G401.6 (cell line): ENCODE data around the gene TSBP1.
"Not testable (repeated sequence)": the region's sequence is repeated elsewhere in the genome, so short reads cannot be mapped to it uniquely, and the experiment has no call there.

Source experiments
- FAIRE-seq: peaks from 2 replicates; lab custom pipeline; 2012; peaks lifted over from hg19 to GRCh38; lab: Jason Lieb, UNC

The TSBP1 gene

DNA sequence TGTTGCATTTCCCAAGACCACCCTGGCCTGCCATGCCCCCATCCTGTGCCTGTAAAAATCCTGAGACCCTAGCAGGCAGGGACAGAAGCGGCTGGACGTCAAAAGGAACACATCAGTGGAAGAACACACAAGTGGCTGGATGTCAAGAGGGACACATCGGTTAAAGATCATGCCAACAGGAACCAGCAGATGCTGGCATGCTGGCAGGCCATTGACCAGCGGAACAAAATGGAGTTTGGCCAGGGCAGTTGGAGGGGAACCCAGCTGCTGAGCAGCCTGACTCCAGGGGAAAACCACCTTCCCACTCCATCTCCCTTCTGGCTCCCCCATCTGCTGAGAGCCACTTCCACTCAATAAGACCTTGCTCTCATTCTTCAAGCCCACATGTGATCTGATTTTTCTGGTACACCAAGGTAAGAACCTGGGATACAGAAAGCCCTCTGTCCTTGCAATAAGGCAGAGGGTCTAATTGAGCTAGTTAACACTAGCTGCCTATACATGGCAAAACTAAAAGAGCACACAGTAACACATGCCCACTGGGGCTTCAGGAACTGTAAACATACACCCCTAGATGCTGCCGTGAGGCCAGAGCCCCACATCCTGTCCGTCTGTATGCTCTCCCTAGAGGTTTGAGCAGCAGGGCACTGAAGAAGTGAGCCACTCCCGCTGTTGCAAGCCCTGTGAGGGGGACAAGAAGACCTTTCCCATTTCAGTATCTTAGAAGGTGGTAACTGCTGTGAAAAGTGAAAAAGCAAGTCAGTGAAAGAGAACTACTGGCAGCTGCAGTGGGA is 4.2 kb upstream of the TSBP1 start:
- no peak for FAIRE-seq

- FAIRE-seq: no peak
Measured at GRCh38 chr6:32371229-32371628, 474 bp downstream of the TSBP1 start.

- FAIRE-seq: no peak
Measured at GRCh38 chr6:32370505-32370904, 1.2 kb downstream of the TSBP1 start.

GRCh38 chr6:32369660-32370059 is 2.0 kb downstream of the TSBP1 start:
- FAIRE-seq: no peak

DNA sequence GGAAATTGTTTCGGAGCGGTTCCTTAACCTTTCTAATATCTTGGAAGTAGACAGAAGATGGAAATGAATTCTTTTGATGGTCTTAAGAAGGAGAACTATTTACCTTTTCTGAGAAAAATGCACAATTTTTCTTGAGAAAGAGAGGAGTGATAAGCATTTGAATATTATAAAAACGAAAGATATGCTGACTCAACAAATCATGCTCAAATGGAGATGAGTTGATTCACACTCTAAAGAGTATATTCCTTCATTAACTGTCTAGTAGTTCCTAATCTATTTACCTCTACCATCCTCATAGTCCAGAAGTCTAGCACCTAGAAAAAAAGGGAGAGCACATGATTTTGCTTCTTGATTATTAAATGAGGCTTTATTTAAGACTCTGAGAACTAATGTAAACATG is 4.1 kb downstream of the TSBP1 start:
- no peak for FAIRE-seq

GRCh38 chr6:32359225-32359624 is 12.5 kb downstream of the TSBP1 start:
- not testable (repeated sequence) for FAIRE-seq

- not testable (repeated sequence) for FAIRE-seq
Measured at GRCh38 chr6:32358548-32358947, 13.2 kb downstream of the TSBP1 start.

GRCh38 chr6:32355018-32355417 is 16.7 kb downstream of the TSBP1 start:
- FAIRE-seq: no peak

- no peak for FAIRE-seq
Measured at GRCh38 chr6:32353348-32353747, 18.4 kb downstream of the TSBP1 start.

DNA sequence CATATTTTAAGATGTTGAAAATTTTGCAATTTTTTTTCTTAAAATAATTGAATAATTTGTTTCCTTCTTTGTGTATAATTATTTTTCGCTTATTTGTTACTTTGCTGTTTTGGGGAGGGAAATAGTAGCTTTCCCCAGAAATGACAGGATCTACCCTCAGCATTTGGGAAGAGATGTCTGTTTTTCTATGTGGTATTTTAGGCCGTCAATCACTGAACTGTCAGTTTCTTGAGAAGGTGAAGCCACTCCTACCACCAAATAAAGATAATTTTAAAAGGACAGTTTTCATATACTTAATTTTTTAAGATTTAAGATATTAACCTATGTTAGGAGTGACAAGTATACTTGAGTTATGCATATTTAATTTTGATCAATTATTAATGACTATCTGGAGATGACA is 31.5 kb downstream of the TSBP1 start:
- no peak for FAIRE-seq

DNA sequence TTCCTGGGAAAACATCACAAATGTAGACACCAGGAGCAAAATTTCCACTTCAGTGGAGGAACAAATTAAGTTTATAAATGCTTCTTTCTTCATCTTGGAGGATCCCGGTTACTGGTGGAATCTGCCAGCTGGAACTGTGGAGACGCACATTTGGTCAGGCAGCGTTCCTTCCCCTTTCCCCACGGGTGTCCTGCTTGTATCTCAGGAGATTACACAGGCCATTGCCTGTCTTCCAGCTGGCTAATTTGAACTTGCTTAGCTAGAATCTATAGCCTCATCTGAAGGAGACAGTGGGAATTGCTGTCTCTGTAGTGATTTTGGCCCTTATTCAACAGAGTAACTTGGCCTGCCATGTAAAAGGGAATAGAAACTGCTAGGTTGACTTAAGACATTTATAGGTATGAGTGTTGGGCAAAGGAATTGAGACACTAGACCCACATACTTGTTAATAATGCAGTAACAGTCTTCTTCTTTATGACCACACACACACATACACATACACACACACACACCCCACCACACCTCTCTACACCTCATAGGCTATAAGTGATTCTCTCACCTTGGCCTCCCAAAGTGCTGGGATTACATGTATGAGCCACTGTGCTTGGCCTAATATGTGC is 34.4 kb downstream of the TSBP1 start:
- no peak for FAIRE-seq

DNA sequence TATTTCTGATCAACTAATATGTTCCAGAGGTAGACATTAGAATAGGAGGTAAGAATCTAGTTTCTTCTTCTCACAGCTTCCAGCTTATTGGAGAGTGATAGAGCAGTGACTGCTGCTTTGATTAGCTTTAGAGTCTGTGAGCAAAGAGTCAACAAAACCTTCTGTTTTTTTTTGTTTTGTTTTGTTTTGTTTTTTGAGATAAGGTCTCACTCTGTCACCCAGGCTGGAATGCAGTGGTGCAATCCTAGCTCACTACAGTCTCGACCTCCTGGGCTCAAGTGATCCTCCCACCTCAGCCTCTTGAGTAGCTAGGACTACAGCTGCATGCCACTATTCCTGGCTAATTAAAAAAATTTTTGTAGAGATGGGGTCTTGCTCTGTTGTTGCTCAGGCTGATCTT is 39.3 kb downstream of the TSBP1 start:
- FAIRE-seq: no peak

DNA sequence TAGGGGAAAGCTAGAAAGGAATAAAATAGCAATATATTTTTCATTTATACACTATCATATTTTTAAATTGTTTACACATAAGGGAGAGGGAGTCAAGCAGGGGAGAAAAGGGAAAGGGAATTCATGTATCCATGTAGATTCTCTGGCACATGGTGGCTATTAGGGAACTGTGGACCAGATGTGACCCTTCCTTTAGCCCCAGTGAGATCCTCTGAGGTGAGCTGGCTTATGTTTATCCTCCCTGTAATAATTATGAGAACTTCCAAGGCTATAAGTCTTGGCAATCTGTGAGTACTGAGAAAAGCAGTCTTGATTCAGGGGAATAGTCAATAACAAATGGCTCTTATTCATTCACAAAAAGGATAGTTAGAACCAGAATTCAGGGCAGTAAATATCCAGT is 42.6 kb downstream of the TSBP1 start:
- FAIRE-seq: no peak

- FAIRE-seq: no peak
Measured at GRCh38 chr6:32327103-32327502, 44.6 kb downstream of the TSBP1 start.

DNA sequence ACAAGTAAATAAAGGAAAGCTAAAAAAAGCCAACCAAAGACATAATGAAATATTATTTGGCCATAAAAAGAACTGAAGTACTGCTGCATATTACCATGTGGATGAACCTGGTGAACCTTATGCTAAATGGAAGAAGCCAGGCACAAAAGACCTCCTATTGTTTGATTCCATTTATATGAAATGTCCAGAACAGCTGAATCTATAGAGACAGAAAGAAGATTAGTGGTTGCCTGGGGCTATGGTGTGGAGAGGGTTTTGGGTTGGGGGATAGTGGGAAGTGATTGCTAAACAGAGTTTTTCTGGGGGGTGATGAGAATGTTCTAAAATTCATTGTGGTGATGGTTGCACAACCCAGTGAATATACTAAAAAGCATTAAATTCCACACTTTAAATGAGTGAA is 53.2 kb downstream of the TSBP1 start:
- FAIRE-seq: no peak

DNA sequence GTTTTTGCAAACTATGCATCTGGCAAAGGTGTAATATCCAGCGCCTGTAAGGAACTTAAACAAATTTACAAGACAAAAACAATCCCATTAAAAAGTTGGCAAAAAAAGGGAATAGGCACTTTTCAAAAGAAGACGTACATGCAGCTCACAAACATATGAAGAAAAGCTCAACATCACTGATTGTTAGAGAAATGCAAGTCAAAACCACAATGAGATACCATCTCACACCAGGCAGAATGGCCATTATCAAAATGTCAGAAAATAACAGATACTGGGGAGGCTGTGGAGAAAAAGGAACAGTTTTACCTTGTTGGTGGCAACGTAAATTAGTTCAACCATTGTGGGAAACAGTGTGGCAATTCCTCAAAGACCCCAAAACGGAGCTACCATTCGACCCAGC is 54.2 kb downstream of the TSBP1 start:
- no peak for FAIRE-seq

GRCh38 chr6:32313964-32314363 is 57.7 kb downstream of the TSBP1 start:
- FAIRE-seq: no peak

DNA sequence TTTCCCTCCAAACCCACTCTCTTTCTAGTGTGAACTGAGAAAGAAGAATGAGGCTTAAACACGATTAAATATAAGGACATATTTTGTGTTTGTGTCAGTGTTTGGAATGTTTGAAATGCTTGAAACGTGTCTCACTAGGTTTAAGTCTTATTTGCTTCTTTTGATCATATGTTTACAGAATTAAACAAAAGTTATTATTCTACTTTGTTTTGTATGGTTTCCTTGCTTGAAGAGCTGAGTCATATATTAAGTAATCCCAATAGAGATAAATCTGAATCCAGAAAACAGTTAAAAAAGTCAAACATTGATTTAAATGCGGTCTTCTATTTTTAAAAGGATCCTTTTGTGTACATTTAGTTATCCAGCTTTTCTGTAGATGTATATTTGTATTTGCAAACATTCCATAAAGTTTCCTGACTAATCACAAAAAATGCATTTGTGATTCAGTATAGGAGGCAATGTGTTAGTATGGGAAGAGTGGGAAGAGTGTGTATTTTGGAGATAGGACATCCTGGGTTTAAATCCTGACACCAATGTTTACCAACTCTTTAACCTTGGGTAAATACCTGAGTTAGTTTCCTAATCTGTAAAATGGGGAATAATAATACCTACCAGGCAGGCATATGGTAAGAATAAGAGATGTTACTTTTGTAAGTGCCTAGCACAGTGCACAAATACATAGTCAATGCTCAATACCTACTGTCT is 72.9 kb downstream of the TSBP1 start:
- no peak for FAIRE-seq

GRCh38 chr6:32294980-32295379 is 76.7 kb downstream of the TSBP1 start:
- not testable (repeated sequence) for FAIRE-seq

- FAIRE-seq: no peak
Measured at GRCh38 chr6:32294566-32294965, 77.1 kb downstream of the TSBP1 start.

DNA sequence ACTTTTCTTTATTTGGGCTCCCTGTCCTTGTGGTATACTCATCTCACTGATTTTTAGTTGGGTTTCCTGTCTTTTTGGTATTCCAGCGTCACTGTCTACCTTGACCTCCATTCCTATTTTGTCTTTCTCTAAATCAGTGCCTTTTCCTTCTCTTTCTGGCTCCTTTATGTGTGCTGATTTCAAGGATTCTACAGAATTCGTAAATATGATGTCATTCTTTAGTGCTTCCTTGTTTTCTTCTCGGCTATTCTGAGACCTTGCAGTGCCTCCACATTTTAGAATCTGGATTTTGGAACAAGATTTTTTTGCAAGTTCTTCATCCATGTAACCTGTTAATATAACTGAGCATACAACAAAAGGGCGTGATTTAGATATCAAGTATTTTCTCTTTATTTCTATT is 78.0 kb downstream of the TSBP1 start:
- FAIRE-seq: no peak

GRCh38 chr6:32291543-32291942 is 80.2 kb downstream of the TSBP1 start:
- no peak for FAIRE-seq

GRCh38 chr6:32290886-32291450 is 80.7 kb downstream of the TSBP1 start:
- FAIRE-seq: no peak
